PC-9 (cell line): Measurements from ENCODE around the gene IP6K2. TPM values are rescaled to one million over a fixed set of nuclear protein-coding genes. Genes with fewer than 3 reads are reported as not detected.
A peak's percentile ranks its signal among the peaks of the same experiment; 100 is the strongest.

Experiments
- BruUV-seq: library from RNA; stranded (reverse); fragments of 400-500 nt; replicated peaks from 2 replicates; lab custom pipeline; 2021; lab: Mats Ljungman, UMichigan
- CTCF ChIA-PET: fragments of 300-600 bp; sonication (Branson Sonifier 250); formaldehyde crosslinking; loops from one replicate; lab custom pipeline; 2022; ENCODE audit warnings: antibody characterized with exemption; lab: Charles Lee
- POLR2A ChIA-PET: fragments of 300-600 bp; sonication (Branson Sonifier 250); formaldehyde crosslinking; loops from one replicate; lab custom pipeline; 2022; ENCODE audit warnings: antibody characterized with exemption; ENCODE audit not compliant: unreplicated experiment; lab: Charles Lee
- DNase-seq, 2 experiments: peaks; one replicate each; pipeline versions ENCODE4 v3.0.0 to v3.0.0-alpha.2; 2015 to 2022; ENCODE audit warnings: mixed read lengths in 1 of 2
- H2AFZ ChIP-seq: fragments of 200-600 bp; sonication (generic); 2 replicates; pipeline ENCODE4 v1.8.1; 2017; ENCODE audit warnings: antibody characterized with exemption
- H3F3A ChIP-seq: fragments of 200-600 bp; sonication (generic); 2 replicates; pipeline ENCODE4 v1.8.1; 2017; ENCODE audit warnings: antibody characterized with exemption, mild to moderate bottlenecking, low read depth; ENCODE audit not compliant: insufficient read depth
- H3K27ac ChIP-seq: fragments of 200-600 bp; sonication (generic); 2 replicates; pipeline ENCODE4 v1.6.1; 2016; ENCODE audit warnings: mixed run types
- H3K27me3 ChIP-seq: fragments of 200-600 bp; sonication (generic); 2 replicates; pipeline ENCODE4 v1.6.1; 2016; ENCODE audit warnings: low read depth, mixed run types; ENCODE audit not compliant: insufficient read depth
- H3K36me3 ChIP-seq: fragments of 200-600 bp; sonication (generic); 2 replicates; pipeline ENCODE4 v1.6.1; 2016; ENCODE audit warnings: low read depth, mixed run types
- H3K4me1 ChIP-seq: fragments of 200-600 bp; sonication (generic); replicated peaks from 2 replicates; pipeline ENCODE4 v1.6.1; 2016; ENCODE audit warnings: mixed run types; ENCODE audit not compliant: insufficient read depth
- H3K4me2 ChIP-seq: fragments of 200-600 bp; sonication (generic); 2 replicates; pipeline ENCODE4 v1.6.1; 2017; ENCODE audit warnings: mixed run types
- H3K4me3 ChIP-seq: fragments of 200-600 bp; sonication (generic); 2 replicates; pipeline ENCODE4 v1.6.1; 2016; ENCODE audit warnings: mixed run types
- H3K79me2 ChIP-seq: fragments of 200-600 bp; sonication (generic); 2 replicates; pipeline ENCODE4 v1.6.1; 2017; ENCODE audit warnings: low read depth, mixed run types
- H3K9me2 ChIP-seq: fragments of 200-600 bp; sonication (generic); 2 replicates; pipeline ENCODE4 v1.8.1; 2017; ENCODE audit warnings: mild to moderate bottlenecking; ENCODE audit not compliant: insufficient read depth
- H3K9me3 ChIP-seq: fragments of 200-600 bp; sonication (generic); 2 replicates; pipeline ENCODE4 v1.8.1; 2016; ENCODE audit warnings: low read depth; ENCODE audit not compliant: insufficient read depth
- H4K20me1 ChIP-seq: fragments of 200-600 bp; sonication (generic); 2 replicates; pipeline ENCODE4 v1.8.1; 2017; ENCODE audit not compliant: insufficient read depth
- EZH2 ChIP-seq: fragments of 200-600 bp; sonication (generic); IDR thresholded peaks from 2 replicates; pipeline ENCODE4 v1.8.0; 2017; ENCODE audit warnings: antibody characterized with exemption, low read depth
- intact Hi-C: fragments of 100-400 bp; cut with micrococcal nuclease; formaldehyde crosslinking; loops from one replicate; pipeline ENCODE4 v1.10.0; 2022; ENCODE audit not compliant: unreplicated experiment
- total RNA-seq: library from RNA; stranded (reverse); gene quantifications from 2 replicates; pipeline ENCODE4 v1.2.3, GENCODE V29; 2021
- TF ChIP-seq, protein P1 (sequence below): fragments of 200-600 bp; sonication (generic); conservative IDR thresholded peaks from 2 replicates; pipeline ENCODE4 v1.6.1; 2017; ENCODE audit warnings: mixed run types, antibody characterized with exemption, mild to moderate bottlenecking, moderate library complexity

The IP6K2 gene
- total RNA-seq, 1 experiment from 2014 or later, result 123 TPM

DNA sequence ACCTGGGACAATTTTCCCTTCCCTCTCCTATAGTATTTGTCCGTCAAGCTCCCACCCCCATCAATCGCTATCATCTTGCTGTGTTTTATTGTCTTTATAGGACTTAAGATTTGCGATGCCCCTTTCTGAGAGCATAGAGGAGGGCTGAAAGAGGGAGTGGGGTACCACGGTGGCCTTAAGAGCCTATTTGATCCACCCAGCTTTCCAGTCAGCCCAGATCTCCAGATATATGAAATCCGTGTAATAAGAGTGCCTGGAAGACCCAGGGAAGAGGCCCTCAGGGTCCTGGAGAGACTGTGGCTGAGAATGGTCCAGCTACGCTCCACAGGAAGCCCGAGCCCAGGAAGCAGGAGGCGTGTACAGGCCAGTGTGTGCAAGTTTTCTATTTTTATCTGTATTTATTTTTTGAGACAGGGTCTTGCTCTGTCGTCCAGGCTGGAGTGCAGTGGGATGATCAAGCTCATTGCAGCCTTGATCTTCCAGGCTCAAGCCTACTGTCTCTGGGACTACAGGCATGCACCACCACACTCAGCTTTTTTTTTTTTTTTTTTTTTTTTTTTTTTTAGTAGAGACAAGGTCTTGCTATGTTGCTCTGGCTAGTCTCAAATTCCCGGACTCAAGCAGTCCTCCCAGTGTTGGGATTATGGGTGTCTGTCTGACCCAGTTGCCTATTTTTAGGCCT, 30.3 kb downstream of the IP6K2 start:
- POLR2A ChIA-PET, result no interaction called here
- CTCF ChIA-PET, result interaction anchor here (0.5 to 1.8 kb wide), 5 partner anchors 23 to 555 kb away, joined by 3 to 6 read pairs (median 6); partner anchors contain the start of gene CELSR3
- no peaks in the 10 kb centered on the region for H3K9me3 ChIP-seq
- peaks cover 21% of the 10 kb centered on the region for H3K79me2 ChIP-seq
- TF ChIP-seq, protein P1, sequence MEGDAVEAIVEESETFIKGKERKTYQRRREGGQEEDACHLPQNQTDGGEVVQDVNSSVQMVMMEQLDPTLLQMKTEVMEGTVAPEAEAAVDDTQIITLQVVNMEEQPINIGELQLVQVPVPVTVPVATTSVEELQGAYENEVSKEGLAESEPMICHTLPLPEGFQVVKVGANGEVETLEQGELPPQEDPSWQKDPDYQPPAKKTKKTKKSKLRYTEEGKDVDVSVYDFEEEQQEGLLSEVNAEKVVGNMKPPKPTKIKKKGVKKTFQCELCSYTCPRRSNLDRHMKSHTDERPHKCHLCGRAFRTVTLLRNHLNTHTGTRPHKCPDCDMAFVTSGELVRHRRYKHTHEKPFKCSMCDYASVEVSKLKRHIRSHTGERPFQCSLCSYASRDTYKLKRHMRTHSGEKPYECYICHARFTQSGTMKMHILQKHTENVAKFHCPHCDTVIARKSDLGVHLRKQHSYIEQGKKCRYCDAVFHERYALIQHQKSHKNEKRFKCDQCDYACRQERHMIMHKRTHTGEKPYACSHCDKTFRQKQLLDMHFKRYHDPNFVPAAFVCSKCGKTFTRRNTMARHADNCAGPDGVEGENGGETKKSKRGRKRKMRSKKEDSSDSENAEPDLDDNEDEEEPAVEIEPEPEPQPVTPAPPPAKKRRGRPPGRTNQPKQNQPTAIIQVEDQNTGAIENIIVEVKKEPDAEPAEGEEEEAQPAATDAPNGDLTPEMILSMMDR, result no peak
- no peak for TF ChIP-seq EZH2
- BruUV-seq, result no TSS peak
- H3K4me2 ChIP-seq, result no peak overlapping the region
- no peaks in the 10 kb centered on the region for H3K36me3 ChIP-seq
- H2AFZ ChIP-seq, result no peak overlapping the region
- no peak overlapping the region for H3K4me3 ChIP-seq
- H3K27ac ChIP-seq, result no peak overlapping the region
- peaks cover 8% of the 10 kb centered on the region; the same call in 1 of the 2 replicates for H4K20me1 ChIP-seq
- no peaks in the 10 kb centered on the region for H3K27me3 ChIP-seq
- peaks cover 23% of the 10 kb centered on the region for H3F3A ChIP-seq
- H3K4me1 ChIP-seq, result peaks cover 9% of the 10 kb centered on the region
- DNase-seq, result no peak
- H3K9me2 ChIP-seq, result no peaks in the 10 kb centered on the region
- intact Hi-C loops, result no loop called here

DNA sequence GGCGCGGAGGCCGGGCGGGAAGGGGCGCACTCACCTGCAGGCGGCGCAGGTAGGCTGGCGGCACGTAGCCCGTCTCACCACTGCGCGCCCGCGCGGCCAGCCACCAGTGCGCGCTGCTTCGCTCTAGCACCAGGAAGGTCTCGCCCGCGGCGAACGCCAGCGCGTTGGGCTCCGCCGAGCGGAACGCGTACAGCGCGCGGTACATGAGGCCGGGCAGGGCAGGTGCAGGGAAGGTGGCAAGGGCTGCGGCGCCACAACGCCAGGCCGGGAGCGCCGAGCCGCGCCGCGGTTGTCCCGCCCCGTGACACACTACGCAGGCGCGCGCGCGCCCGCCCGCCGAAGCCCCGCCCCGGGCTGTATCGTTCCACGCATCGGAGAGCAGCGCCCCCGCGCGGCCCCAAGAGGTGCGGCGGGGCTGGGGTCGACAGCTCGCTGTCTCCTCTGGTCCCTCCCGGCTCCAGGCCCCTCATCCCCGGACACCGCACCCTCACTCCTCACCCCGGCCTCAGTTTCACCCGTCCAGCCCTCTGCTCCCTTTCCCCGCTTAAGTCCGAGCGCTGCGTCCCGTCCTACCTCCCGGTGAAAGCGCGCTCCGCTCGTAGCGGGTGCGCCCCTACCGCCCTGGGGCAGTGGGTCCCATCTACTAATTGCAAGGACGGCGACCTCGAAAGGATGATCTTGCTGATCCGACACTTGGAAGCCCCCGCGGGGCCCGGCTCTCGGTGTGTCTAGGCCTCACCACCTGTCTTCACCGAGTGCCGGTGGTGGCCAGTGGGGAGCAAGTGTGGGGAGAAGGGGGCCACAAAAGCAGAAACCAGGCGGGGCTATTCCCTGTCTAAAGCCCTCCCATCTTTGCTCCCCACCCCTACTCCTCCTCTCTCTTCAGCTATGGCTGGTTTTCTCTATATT, 31.2 kb downstream of the IP6K2 start, which contains the start of gene NCKIPSD:
Gene NCKIPSD (minus strand): TSS at position 313 of the 909 bp plus-strand sequence. CDS start 108 bp downstream, at position 205.
- DNase-seq, result peak; percentile 52 to 86
- intact Hi-C loops, result loop anchor here (1.0 kb wide), 2 partner anchors 128 to 221 kb away; no protein-coding TSS in a partner anchor
- Histone ChIP-seq H3F3A (peaks cover 20% of the 10 kb centered on the region), H2AFZ (peak within 1 kb of the TSS; percentile 89), H3K9me2 (no peaks in the 10 kb centered on the region), H3K4me3 (peak within 1 kb of the TSS; percentile 72), H3K9me3 (no peaks in the 10 kb centered on the region), H4K20me1 (peaks cover 8% of the 10 kb centered on the region; the same call in 1 of the 2 replicates), H3K4me1 (peaks cover 9% of the 10 kb centered on the region), H3K79me2 (peaks cover 21% of the 10 kb centered on the region), H3K27ac (peak within 1 kb of the TSS; percentile 46; the same call in 1 of the 2 replicates), H3K36me3 (no peaks in the 10 kb centered on the region), H3K27me3 (no peaks in the 10 kb centered on the region), H3K4me2 (peak within 1 kb of the TSS; percentile 86)
- TF ChIP-seq EZH2, result no peak
- TF ChIP-seq, protein P1, result peak; percentile 72
- ChIA-PET CTCF (interaction anchor here (0.7 to 1.8 kb wide), 3 partner anchors 22 to 250 kb away, joined by 3 to 6 read pairs (median 6); partner anchors contain the start of gene CELSR3), POLR2A (interaction anchor here (0.6 kb wide), 1 partner anchor 79 kb away, joined by 13 read pairs; no protein-coding TSS in a partner anchor)
- no TSS peak for BruUV-seq

DNA sequence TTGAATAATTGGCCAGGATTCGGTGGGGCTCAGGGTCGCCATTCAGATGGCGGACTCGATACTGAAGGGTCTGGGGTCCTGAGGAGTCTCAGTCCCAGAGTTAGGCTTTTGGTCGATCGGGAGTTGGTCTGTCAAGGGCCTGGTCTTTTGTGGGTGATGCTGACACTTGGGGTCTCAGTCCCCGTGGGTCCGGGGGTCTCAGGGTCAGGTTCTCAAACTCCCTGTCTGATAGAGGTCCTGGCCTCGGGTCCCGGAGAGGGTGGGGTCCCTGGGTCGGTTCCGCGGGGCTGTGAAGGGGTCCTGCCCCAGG, 31.8 kb downstream of the IP6K2 start:
- H3K27ac ChIP-seq, result peak overlapping the region; percentile 46; the same call in 1 of the 2 replicates
- no peaks in the 10 kb centered on the region for H3K9me3 ChIP-seq
- peak overlapping the region; percentile 86 for H3K4me2 ChIP-seq
- H4K20me1 ChIP-seq, result peaks cover 8% of the 10 kb centered on the region; the same call in 1 of the 2 replicates
- peaks cover 21% of the 10 kb centered on the region for H3K79me2 ChIP-seq
- peak overlapping the region; percentile 72 for H3K4me3 ChIP-seq
- intact Hi-C loops, result loop anchor here (1.0 kb wide), 2 partner anchors 127 to 220 kb away; no protein-coding TSS in a partner anchor
- peaks cover 14% of the 10 kb centered on the region for H3K4me1 ChIP-seq
- H3K36me3 ChIP-seq, result no peaks in the 10 kb centered on the region
- no peak for TF ChIP-seq EZH2
- TF ChIP-seq, protein P1, result no peak; the same call in 1 of the 2 replicates
- H3K27me3 ChIP-seq, result no peaks in the 10 kb centered on the region
- no peaks in the 10 kb centered on the region for H3K9me2 ChIP-seq
- ChIA-PET POLR2A (interaction anchor here (0.6 kb wide), 1 partner anchor 79 kb away, joined by 13 read pairs; no protein-coding TSS in a partner anchor), CTCF (interaction anchor here (1.2 to 1.8 kb wide), 2 partner anchors 22 to 491 kb away, joined by 3 to 6 read pairs; partner anchors contain the start of gene CELSR3)
- no TSS peak for BruUV-seq
- H3F3A ChIP-seq, result peaks cover 20% of the 10 kb centered on the region
- H2AFZ ChIP-seq, result peak overlapping the region; percentile 89
- no peak for DNase-seq
